Islet precursor cell (in vitro differentiated cells): ENCODE measurements around the gene TNS1.

Experiments used
- DNase-seq: peaks from one replicate; pipeline ENCODE4 v3.0.0-alpha.2; 2018

Gene TNS1

DNA sequence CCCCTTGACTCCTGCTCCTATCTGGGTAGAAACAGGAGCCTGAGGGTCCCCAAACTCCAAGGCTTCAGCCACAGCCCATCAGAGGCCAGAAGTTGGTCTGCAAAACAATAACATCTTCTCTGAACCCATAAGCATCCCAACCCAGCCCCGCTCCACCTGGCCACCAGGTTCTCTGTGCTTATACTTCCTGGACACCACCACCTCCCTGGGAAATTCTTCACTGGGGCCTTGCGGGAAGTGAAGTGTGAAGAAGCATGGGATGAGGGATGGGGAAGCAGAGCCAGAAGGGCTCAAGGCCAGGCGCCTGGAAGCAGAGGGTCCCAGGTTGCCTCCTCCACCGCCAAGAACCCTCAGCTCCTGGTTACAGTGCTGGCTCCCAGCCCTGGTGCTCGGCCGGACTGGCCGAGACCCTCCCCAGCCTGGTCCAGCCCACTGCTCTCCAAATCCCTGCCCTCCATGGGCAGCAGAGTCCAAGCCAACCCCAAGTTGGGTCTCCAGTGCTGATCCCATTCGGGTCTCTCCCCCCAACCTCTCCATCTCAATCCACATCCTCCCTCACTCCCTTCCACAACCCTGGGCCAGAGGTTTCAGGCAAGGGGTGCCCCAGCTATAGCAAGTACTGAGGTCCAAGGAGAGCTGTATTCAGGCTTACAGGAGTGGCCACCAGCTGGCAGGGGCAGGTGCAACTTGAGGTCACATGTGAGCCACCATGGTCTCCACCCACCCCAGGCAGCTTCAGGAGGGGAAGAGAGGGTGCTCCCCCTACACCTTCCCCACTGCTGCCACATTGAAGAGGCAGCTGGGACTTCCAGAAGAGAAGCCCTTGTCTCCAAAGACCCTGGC lies 60.7 kb downstream of the TNS1 start:
- DNase-seq, result no peak

- no peak for DNase-seq
Measured at GRCh38 chr2:217941339-217941738, 61.5 kb downstream of the TNS1 start.

- DNase-seq, result no peak
Measured at GRCh38 chr2:217940261-217941220, 62.3 kb downstream of the TNS1 start.

GRCh38 chr2:217939629-217940245 lies 63.1 kb downstream of the TNS1 start:
- DNase-seq, result no peak

GRCh38 chr2:217939220-217939619 lies 63.6 kb downstream of the TNS1 start:
- DNase-seq, result no peak

DNA sequence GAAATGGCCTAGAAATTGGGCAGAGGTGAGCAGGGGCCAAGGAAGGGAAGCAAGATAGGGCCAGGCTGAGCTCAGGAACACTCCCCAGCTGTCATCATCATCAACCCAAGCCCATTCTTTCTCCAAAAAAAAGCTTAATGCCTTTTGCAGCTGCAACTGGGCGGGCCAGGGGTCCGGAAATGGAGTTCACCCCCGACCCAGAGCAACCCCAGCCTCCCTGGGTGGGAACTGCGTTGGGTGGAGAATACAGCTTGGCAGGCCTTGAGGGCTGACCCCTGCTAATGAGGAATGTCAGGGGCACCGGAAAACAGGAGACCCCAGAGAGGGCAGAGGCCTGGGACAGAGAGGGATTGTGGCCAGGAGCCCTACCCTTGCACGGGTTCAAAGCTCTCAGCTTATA lies 64.8 kb downstream of the TNS1 start:
- no peak for DNase-seq

GRCh38 chr2:217937446-217937845 lies 65.3 kb downstream of the TNS1 start:
- DNase-seq, result no peak

- DNase-seq, result no peak
Measured at GRCh38 chr2:217936952-217937351, 65.8 kb downstream of the TNS1 start.

DNA sequence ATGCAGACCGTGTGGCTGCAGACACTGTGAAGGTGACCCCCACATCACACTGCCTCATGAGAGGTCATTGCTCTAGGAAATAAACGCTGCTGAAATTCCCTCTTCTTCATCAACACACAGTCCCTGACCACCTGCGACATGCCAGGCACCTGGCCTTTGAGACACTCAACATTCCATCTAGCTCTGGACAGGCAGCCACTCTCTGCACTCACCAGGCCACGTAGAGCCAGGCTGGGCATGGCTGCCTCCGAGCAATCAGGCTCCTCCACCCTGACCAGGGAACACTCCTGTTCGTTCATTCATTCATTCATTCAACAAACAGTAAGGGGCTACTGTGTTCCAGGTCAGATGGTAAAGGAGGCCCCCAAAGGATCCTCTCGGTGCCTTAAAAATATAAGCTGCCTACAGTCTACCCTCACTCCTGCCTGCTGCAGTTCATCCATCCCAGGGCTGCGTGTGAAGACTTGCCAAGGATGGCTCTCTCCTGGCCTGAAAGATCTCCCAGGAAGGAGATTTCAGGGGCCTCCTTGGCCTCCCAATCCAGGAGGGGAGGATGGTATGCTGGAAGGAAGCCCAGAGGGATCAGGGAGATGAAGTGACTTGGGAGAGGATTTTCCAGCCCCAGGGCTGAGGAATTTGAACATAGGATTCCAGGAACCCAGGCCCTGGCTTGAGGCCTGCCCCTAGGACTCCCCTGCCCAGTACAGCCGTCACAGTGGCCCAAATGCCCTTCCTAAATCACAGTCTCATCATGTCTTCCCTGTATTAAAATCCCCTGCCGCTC lies 66.7 kb downstream of the TNS1 start:
- DNase-seq, result no peak

- DNase-seq, result peak; percentile 71
Measured at GRCh38 chr2:217935235-217935879, 67.4 kb downstream of the TNS1 start.

- DNase-seq, result peak; percentile 62
Measured at GRCh38 chr2:217934321-217935131, 68.3 kb downstream of the TNS1 start.

DNA sequence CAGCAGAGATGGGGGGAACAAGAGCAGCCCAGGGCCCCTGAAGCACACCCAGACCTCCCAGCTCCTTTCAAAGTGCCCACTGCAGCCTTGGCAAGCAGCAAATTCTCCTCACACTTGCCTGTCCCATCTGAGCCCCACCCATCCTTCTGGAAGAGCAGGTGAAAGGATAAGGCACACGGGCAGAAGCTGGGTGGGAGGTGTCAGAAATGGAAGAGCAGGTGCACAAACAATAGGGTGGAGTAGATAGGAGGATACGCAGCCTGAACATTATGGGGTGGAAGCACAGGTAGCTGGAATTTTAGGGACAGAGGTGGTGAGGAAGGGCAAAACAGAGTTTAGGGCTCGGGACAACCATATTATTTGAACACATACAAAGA lies 69.2 kb downstream of the TNS1 start:
- DNase-seq, result no peak

DNA sequence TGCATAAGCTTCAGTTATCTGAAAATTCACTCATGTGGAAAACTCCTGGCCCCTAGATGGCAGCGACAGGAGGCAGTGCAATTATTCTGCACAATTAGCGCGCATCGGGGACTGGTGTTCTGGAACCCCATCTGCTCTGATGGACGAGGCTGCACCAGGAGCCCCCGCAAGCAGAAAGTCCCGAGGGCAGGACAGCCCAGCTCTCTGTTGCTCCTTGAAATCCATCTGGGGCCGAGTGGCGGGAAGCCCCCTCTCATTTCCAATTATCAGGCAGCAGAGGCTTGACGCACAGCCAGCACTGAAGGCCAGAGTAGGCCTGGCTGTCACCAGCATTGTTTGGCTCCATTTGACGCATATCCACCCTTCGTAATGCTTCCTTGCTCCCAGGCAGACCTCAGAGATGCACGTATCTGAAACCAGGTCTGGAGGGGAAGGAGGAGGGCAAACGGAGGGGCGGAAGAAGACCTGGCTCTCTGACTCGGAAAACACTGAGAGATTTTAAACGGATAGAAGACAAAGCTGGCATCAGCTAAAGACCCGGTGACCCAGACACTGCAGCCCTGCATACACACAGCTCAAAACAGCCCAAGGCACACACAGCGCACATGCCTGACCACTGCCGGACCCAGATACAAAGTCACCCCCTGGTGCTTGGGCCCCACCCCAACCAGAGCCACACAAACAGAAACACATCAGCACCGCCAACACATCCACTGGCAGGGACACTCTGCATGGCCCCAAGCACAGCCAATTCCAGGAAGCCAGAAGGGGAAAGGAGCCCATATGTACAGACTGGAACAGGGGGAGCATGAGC lies 69.8 kb downstream of the TNS1 start:
- no peak for DNase-seq

DNA sequence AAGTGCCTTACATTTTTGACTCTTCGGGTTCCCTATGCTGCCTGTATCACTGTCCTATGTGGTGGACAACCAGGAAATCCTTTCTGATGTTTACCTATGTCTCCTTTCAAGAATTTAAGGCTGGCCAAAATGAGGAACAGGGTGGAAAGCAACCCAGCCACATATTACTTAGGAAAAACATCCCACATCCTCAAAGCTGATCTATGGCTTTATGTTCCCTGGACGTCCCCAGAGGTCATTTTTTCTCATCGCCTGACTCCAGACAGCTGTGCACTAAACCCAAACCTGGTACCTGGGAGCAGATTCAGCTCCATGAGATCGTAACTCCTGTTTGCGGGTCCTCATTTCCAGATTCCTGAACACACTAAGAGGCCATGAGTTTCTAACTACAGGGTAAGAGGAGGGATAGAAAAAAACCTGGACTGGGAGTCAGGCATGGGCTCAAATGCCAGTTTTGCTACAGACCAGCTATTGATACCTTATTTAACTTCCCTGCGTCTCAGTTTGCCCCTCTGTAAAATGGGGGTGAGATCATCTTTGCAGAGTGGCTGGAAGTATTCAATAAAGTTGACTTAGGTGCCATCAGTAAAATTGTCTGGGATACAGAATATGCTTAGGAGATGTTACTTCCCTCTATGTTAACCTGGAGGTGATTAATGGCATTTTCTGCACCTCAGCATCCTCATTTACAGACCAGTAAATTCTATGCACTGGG lies 70.8 kb downstream of the TNS1 start:
- DNase-seq, result no peak

GRCh38 chr2:217930761-217931563 lies 71.8 kb downstream of the TNS1 start:
- DNase-seq, result no peak

DNA sequence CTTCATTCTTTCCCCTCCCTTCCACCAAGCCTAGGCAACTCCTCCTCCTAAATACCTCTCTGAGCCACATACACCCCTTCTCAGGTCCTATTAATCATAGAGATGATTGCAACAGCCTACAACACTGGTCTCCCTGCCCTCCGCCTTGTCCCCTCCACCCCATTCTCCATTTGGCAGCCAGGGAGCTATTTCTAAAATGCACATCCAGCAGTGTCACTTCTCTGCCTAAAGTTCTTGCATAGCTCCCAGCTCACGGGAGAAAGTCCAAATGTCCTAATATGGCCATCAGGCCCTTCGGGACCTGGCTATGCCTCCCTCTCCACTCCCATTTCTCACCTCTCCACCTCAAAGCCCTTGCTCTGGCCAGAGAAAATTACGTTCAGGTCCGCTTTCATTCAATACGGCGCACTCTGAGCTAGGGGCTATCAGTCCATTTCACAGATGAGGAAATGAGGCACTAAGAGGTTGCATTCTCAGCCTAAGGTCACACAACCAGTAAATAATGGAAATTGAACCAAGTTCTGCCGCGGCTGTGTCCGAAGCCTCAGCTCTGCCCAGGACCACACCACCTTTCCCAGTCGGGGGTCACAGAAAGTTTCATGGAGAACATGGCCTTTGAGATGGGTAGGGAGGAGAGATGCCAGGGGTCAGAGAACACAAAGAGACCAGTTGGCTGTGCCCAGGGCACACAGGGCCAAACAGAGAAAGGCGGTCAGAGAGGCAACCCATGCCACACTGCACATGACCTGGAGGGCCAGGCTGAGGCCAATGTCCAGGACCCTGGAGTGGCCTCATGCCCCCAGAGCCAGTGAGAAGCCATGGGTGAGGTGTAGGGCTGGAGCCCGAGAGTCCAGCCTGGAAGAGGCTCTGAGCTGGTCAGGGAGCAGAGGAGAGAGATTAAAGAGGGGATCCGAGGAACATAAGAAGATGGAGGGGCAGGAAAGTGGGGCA lies 72.8 kb downstream of the TNS1 start:
- no peak for DNase-seq

DNA sequence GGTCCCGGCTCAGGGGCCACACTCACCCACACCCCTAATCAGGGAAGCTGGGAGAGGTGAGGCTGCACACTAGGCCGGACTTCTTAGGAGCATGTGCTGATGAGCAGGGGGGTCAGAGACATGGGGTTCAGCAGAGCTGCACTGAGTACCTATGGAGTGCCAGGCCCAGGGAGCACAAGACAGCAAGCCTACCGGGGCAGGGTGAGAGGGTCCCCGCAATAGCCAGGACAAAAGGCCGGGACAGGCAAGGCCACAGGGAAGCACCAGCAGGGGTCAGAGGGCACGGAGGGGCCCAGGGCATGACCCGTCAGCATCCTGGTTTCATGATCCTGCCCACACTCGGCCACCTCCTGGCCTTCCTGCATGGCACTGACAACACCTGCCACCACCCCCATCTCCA lies 73.5 kb downstream of the TNS1 start:
- DNase-seq, result no peak
